K562 (cell line): ENCODE results near the gene USP49. TPM values are rescaled to one million over a fixed set of nuclear protein-coding genes. Genes with fewer than 3 reads are reported as not detected.

ENCODE experiments used
- CBFB ChIP-seq: sonication (generic); formaldehyde crosslinking; IDR thresholded peaks from 2 replicates; pipeline ENCODE4 v1.4.0; 2020; ENCODE audit warnings: mild to moderate bottlenecking, missing genetic modification reagents
- EP300 ChIP-seq: IDR thresholded peaks from 2 replicates; pipeline ENCODE4 v1.6.1; 2012; ENCODE audit warnings: low read length, improper control_type of control experiment
- EP400 ChIP-seq: fragments of 450-650 bp; IDR thresholded peaks from 2 replicates; pipeline ENCODE4 v1.6.1; 2017; ENCODE audit warnings: antibody characterized with exemption, mild to moderate bottlenecking, moderate library complexity
- EZH2 ChIP-seq: IDR thresholded peaks from 2 replicates; pipeline ENCODE4 v1.6.1; 2012; ENCODE audit warnings: low read depth, mild to moderate bottlenecking, inconsistent platforms, low read length, borderline replicate concordance
- FOSL1 ChIP-seq: fragments of 200-800 bp; sonication (Bioruptor generic); conservative IDR thresholded peaks from 2 replicates; pipeline ENCODE4 v1.6.1; 2016; ENCODE audit warnings: missing genetic modification characterization, missing compliant biosample characterization
- MXI1 ChIP-seq: IDR thresholded peaks from 2 replicates; pipeline ENCODE4 v1.6.1; 2011; ENCODE audit warnings: low read depth, mild to moderate bottlenecking, improper control_type of control experiment, low read length
- NFRKB ChIP-seq: fragments of 450-650 bp; IDR thresholded peaks from 2 replicates; pipeline ENCODE4 v1.6.1; 2016; ENCODE audit warnings: low read depth
- NFXL1 ChIP-seq: fragments of 450-650 bp; formaldehyde crosslinking; IDR thresholded peaks from 2 replicates; pipeline ENCODE4 v1.4.0; 2021; ENCODE audit warnings: mild to moderate bottlenecking
- SUPT5H ChIP-seq: fragments of 450-650 bp; IDR thresholded peaks from 2 replicates; pipeline ENCODE4 v1.6.1; 2016
- TSC22D4 ChIP-seq: fragments of 450-650 bp; IDR thresholded peaks from 2 replicates; pipeline ENCODE4 v1.6.1; 2016; ENCODE audit warnings: missing genetic modification characterization, missing biosample characterization, control low read depth
- ZNF436 ChIP-seq: fragments of 250-450, 450-650 bp; sonication (Bioruptor Pico); formaldehyde crosslinking; IDR thresholded peaks from 2 replicates; pipeline ENCODE4 v1.7.0; 2020; ENCODE audit warnings: mild to moderate bottlenecking
- polyA plus RNA-seq, 8 experiments: library from polyadenylated mRNA; depleted of rRNA in 4 of 8; stranded (reverse) in 5 of 8; unstranded in 3 of 8; fragments of >200 nt; fragmentation: Nextera tagmentation in 2 of 8; fragmentation: Illumina TruSeq in 1 of 8; extraction: Ambion mirVana in 2 of 8; extraction: Trizol in 1 of 8; gene quantifications; 2 replicates each; pipeline versions ENCODE4 v1.2.1 to v1.2.3, GENCODE V29; 2011 to 2014; ENCODE audit warnings: inconsistent platforms in 1 of 8, missing spikeins in 1 of 8
- total RNA-seq, 7 experiments: library from RNA; depleted of rRNA in 6 of 7; stranded (reverse); fragments of >200 nt in 6 of 7; fragmentation: Illumina TruSeq in 2 of 7; extraction: Trizol in 2 of 7; gene quantifications; 2 replicates each; pipeline versions ENCODE4 v1.2.1 to v1.2.3, GENCODE V29; 2011 to 2021; ENCODE audit warnings: low replicate concordance in 1 of 7
- TF ChIP-seq, protein P1 (sequence below), 2 experiments: IDR thresholded peaks; 2 replicates each; pipeline ENCODE4 v1.6.1; 2011; ENCODE audit warnings: borderline replicate concordance in 1 of 2, control low read depth in 1 of 2, low read depth in 1 of 2, low read length in 1 of 2, mild to moderate bottlenecking in 1 of 2, mixed read lengths in 1 of 2, moderate library complexity in 1 of 2; ENCODE audit not compliant: insufficient read depth in 1 of 2, insufficient read length in 1 of 2, poor library complexity in 1 of 2, severe bottlenecking in 1 of 2; ENCODE audit errors: extremely low read depth in 1 of 2
- TF ChIP-seq, protein P2 (sequence below): fragments of 450-650 bp; IDR thresholded peaks from 2 replicates; pipeline ENCODE4 v1.6.1; 2016; ENCODE audit warnings: mild to moderate bottlenecking, moderate library complexity
- TF ChIP-seq, protein P3 (sequence below): fragments of 450-650 bp; IDR thresholded peaks from 2 replicates; pipeline ENCODE4 v1.6.1; 2014; ENCODE audit warnings: low read depth, mild to moderate bottlenecking, moderate library complexity, borderline replicate concordance

Gene USP49
- total and polyA plus RNA-seq, 9 of the 15 experiments (the other 6 are each of a cell fraction or from before 2014, with no cell fraction given): 1.0 to 9.9 (median 6.5) TPM

DNA sequence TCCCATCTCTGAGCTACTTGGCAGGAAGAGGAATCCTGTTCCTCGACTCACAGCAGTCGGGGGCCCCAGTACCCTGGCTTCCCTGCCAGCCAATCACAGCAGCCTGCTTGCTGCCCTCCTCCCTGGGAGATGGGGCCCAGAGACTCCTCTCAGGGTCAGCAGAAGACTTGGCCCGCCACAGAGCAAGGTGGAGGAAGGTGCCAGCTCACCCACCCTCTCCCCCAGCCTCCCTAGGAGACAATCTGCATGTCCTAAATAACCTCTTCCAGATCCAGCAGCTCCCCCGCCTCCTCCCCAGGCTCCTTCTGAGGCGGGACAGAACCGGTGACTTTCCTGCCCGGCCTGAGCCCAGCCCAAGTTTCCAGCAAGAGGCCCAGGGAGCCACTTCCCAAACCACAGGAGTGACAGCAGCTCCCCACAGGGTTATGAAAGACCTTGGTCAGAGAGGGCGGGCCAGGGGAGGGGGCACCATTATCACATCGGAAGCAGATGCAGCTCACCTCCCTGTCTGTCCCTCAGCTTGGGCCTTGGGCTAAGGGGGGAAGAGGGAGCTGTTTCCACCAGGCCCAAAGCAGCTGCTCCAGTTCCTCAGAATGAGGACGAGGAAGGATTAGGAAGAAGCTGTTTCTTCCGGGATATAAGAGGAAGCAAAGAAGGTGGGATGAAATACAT lies 44.1 kb upstream of the USP49 start (continued):
- TF ChIP-seq NFXL1 (CRISPR knock-in tag) (no peak), NFRKB (0 out of 2 replicates have a peak, but pooled peaks have one; percentile 47), SUPT5H (peak; percentile 12; the same call in 1 of the 2 replicates), CBFB (peak; percentile 95), MXI1 (no peak), EZH2 (no peak), TSC22D4 (tag) (no peak), ZNF436 (no peak), FOSL1 (peak; percentile 49; the same call in 1 of the 2 replicates), EP300 (peak; percentile 83), EP400 (peak; percentile 53; the same call in 1 of the 2 replicates)
- TF ChIP-seq, protein P1, sequence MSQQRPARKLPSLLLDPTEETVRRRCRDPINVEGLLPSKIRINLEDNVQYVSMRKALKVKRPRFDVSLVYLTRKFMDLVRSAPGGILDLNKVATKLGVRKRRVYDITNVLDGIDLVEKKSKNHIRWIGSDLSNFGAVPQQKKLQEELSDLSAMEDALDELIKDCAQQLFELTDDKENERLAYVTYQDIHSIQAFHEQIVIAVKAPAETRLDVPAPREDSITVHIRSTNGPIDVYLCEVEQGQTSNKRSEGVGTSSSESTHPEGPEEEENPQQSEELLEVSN (IDR thresholded peaks at IDR 0.05; ENCODE audit: borderline replicate concordance in 1 of 2, extremely low read depth in 1 of 2, insufficient read depth in 1 of 2, insufficient read length in 1 of 2, low read depth in 1 of 2, low read length in 1 of 2, poor library complexity in 1 of 2, severe bottlenecking in 1 of 2): peak in 1 of 2 experiments; percentile 54
- TF ChIP-seq, protein P2, sequence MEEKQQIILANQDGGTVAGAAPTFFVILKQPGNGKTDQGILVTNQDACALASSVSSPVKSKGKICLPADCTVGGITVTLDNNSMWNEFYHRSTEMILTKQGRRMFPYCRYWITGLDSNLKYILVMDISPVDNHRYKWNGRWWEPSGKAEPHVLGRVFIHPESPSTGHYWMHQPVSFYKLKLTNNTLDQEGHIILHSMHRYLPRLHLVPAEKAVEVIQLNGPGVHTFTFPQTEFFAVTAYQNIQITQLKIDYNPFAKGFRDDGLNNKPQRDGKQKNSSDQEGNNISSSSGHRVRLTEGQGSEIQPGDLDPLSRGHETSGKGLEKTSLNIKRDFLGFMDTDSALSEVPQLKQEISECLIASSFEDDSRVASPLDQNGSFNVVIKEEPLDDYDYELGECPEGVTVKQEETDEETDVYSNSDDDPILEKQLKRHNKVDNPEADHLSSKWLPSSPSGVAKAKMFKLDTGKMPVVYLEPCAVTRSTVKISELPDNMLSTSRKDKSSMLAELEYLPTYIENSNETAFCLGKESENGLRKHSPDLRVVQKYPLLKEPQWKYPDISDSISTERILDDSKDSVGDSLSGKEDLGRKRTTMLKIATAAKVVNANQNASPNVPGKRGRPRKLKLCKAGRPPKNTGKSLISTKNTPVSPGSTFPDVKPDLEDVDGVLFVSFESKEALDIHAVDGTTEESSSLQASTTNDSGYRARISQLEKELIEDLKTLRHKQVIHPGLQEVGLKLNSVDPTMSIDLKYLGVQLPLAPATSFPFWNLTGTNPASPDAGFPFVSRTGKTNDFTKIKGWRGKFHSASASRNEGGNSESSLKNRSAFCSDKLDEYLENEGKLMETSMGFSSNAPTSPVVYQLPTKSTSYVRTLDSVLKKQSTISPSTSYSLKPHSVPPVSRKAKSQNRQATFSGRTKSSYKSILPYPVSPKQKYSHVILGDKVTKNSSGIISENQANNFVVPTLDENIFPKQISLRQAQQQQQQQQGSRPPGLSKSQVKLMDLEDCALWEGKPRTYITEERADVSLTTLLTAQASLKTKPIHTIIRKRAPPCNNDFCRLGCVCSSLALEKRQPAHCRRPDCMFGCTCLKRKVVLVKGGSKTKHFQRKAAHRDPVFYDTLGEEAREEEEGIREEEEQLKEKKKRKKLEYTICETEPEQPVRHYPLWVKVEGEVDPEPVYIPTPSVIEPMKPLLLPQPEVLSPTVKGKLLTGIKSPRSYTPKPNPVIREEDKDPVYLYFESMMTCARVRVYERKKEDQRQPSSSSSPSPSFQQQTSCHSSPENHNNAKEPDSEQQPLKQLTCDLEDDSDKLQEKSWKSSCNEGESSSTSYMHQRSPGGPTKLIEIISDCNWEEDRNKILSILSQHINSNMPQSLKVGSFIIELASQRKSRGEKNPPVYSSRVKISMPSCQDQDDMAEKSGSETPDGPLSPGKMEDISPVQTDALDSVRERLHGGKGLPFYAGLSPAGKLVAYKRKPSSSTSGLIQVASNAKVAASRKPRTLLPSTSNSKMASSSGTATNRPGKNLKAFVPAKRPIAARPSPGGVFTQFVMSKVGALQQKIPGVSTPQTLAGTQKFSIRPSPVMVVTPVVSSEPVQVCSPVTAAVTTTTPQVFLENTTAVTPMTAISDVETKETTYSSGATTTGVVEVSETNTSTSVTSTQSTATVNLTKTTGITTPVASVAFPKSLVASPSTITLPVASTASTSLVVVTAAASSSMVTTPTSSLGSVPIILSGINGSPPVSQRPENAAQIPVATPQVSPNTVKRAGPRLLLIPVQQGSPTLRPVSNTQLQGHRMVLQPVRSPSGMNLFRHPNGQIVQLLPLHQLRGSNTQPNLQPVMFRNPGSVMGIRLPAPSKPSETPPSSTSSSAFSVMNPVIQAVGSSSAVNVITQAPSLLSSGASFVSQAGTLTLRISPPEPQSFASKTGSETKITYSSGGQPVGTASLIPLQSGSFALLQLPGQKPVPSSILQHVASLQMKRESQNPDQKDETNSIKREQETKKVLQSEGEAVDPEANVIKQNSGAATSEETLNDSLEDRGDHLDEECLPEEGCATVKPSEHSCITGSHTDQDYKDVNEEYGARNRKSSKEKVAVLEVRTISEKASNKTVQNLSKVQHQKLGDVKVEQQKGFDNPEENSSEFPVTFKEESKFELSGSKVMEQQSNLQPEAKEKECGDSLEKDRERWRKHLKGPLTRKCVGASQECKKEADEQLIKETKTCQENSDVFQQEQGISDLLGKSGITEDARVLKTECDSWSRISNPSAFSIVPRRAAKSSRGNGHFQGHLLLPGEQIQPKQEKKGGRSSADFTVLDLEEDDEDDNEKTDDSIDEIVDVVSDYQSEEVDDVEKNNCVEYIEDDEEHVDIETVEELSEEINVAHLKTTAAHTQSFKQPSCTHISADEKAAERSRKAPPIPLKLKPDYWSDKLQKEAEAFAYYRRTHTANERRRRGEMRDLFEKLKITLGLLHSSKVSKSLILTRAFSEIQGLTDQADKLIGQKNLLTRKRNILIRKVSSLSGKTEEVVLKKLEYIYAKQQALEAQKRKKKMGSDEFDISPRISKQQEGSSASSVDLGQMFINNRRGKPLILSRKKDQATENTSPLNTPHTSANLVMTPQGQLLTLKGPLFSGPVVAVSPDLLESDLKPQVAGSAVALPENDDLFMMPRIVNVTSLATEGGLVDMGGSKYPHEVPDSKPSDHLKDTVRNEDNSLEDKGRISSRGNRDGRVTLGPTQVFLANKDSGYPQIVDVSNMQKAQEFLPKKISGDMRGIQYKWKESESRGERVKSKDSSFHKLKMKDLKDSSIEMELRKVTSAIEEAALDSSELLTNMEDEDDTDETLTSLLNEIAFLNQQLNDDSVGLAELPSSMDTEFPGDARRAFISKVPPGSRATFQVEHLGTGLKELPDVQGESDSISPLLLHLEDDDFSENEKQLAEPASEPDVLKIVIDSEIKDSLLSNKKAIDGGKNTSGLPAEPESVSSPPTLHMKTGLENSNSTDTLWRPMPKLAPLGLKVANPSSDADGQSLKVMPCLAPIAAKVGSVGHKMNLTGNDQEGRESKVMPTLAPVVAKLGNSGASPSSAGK: no peak; the same call in 1 of the 2 replicates
- TF ChIP-seq, protein P3, sequence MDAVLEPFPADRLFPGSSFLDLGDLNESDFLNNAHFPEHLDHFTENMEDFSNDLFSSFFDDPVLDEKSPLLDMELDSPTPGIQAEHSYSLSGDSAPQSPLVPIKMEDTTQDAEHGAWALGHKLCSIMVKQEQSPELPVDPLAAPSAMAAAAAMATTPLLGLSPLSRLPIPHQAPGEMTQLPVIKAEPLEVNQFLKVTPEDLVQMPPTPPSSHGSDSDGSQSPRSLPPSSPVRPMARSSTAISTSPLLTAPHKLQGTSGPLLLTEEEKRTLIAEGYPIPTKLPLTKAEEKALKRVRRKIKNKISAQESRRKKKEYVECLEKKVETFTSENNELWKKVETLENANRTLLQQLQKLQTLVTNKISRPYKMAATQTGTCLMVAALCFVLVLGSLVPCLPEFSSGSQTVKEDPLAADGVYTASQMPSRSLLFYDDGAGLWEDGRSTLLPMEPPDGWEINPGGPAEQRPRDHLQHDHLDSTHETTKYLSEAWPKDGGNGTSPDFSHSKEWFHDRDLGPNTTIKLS: no peak
